Measurements from ENCODE around the gene ZGPAT.

ZGPAT gene

GRCh38 chr20:63749597-63750508 lies 42.0 kb downstream of the ZGPAT start:
- TF ChIP-seq CTCF (IDR thresholded peaks at IDR 0.05; ENCODE audit: low read depth, low read length) (no peak), EZH2phosphoT487 (IDR thresholded peaks at IDR 0.05; ENCODE audit: low read depth) (no peak)
- Histone ChIP-seq H3K4me1 (ENCODE audit: low read length) (no peaks in the 10 kb centered on the region), H3K4me2 (ENCODE audit: low read length) (no peak overlapping the region)

GRCh38 chr20:63750807-63751470 lies 43.1 kb downstream of the ZGPAT start:
- H4K20me1 ChIP-seq (ENCODE audit: insufficient read depth, low read length) = no peaks in the 10 kb centered on the region
- H3K9ac ChIP-seq (ENCODE audit: low read length) = no peak overlapping the region
- H3K4me3 ChIP-seq (ENCODE audit: low read length) = no peak overlapping the region
- no peak overlapping the region for H3K4me2 ChIP-seq (ENCODE audit: low read length)
- no peaks in the 10 kb centered on the region for H3K36me3 ChIP-seq (replicated peaks; ENCODE audit: low read depth, low read length)
- no peaks in the 10 kb centered on the region for H3K27me3 ChIP-seq (ENCODE audit: low read depth, low read length)
- no peak for TF ChIP-seq CTCF (IDR thresholded peaks at IDR 0.05; ENCODE audit: low read depth, low read length)
- no peak for TF ChIP-seq EZH2phosphoT487 (IDR thresholded peaks at IDR 0.05; ENCODE audit: low read depth)
- H2AFZ ChIP-seq (ENCODE audit: low read depth, low read length) = no peak overlapping the region
- H3K27ac ChIP-seq (ENCODE audit: low read length) = no peak overlapping the region
- no peaks in the 10 kb centered on the region for H3K79me2 ChIP-seq (ENCODE audit: low read length)
- no peaks in the 10 kb centered on the region for H3K4me1 ChIP-seq (ENCODE audit: low read length)
- H3K9me3 ChIP-seq (ENCODE audit: insufficient read depth, low read length) = no peaks in the 10 kb centered on the region

More at GRCh38 chr20:63749597-63750508, 42.0 kb downstream of the ZGPAT start:
- Histone ChIP-seq H3K9me3 (ENCODE audit: insufficient read depth, low read length) (no peaks in the 10 kb centered on the region), H3K9ac (ENCODE audit: low read length) (no peak overlapping the region), H3K79me2 (ENCODE audit: low read length) (no peaks in the 10 kb centered on the region), H3K27me3 (ENCODE audit: low read depth, low read length) (no peaks in the 10 kb centered on the region), H2AFZ (ENCODE audit: low read depth, low read length) (no peak overlapping the region), H3K27ac (ENCODE audit: low read length) (no peak overlapping the region), H3K4me3 (ENCODE audit: low read length) (no peak overlapping the region), H3K36me3 (replicated peaks; ENCODE audit: low read depth, low read length) (no peaks in the 10 kb centered on the region), H4K20me1 (ENCODE audit: insufficient read depth, low read length) (no peaks in the 10 kb centered on the region)

GRCh38 chr20:63751471-63752271 lies 43.8 kb downstream of the ZGPAT start:
- Histone ChIP-seq H3K36me3 (replicated peaks; ENCODE audit: low read depth, low read length) (no peaks in the 10 kb centered on the region), H3K79me2 (ENCODE audit: low read length) (no peaks in the 10 kb centered on the region), H3K27ac (ENCODE audit: low read length) (no peak overlapping the region), H4K20me1 (ENCODE audit: insufficient read depth, low read length) (no peaks in the 10 kb centered on the region), H3K9ac (ENCODE audit: low read length) (no peak overlapping the region), H3K9me3 (ENCODE audit: insufficient read depth, low read length) (no peaks in the 10 kb centered on the region), H3K4me1 (ENCODE audit: low read length) (no peaks in the 10 kb centered on the region), H3K4me3 (ENCODE audit: low read length) (no peak overlapping the region), H2AFZ (ENCODE audit: low read depth, low read length) (no peak overlapping the region), H3K27me3 (ENCODE audit: low read depth, low read length) (no peaks in the 10 kb centered on the region), H3K4me2 (ENCODE audit: low read length) (no peak overlapping the region)
- no peak for TF ChIP-seq CTCF (IDR thresholded peaks at IDR 0.05; ENCODE audit: low read depth, low read length)
- TF ChIP-seq EZH2phosphoT487 (IDR thresholded peaks at IDR 0.05; ENCODE audit: low read depth) = no peak
